KOPT-K1 (cell line): Measurements from ENCODE around the gene HNRNPA1.
"Not testable (repeated sequence)": the region's sequence is repeated elsewhere in the genome, so short reads cannot be mapped to it uniquely, and the experiment has no call there.

Source experiments
- H3K27ac ChIP-seq: fragments of 200-600 bp; sonication (generic); 2 replicates; pipeline ENCODE4 v1.5.1; 2016; ENCODE audit warnings: antibody characterized with exemption, mild to moderate bottlenecking, low read depth, low read length; ENCODE audit not compliant: poor library complexity, severe bottlenecking
- H3K36me3 ChIP-seq: fragments of 200-600 bp; sonication (generic); 2 replicates; pipeline ENCODE4 v1.5.1; 2017; ENCODE audit warnings: antibody characterized with exemption, mild to moderate bottlenecking, low read length, moderate library complexity; ENCODE audit not compliant: insufficient read depth
- H3K9me3 ChIP-seq: fragments of 200-600 bp; sonication (generic); 2 replicates; pipeline ENCODE4 v1.5.1; 2017; ENCODE audit warnings: antibody characterized with exemption, low read length, mild to moderate bottlenecking; ENCODE audit not compliant: insufficient read depth, poor library complexity, severe bottlenecking

Gene HNRNPA1

DNA sequence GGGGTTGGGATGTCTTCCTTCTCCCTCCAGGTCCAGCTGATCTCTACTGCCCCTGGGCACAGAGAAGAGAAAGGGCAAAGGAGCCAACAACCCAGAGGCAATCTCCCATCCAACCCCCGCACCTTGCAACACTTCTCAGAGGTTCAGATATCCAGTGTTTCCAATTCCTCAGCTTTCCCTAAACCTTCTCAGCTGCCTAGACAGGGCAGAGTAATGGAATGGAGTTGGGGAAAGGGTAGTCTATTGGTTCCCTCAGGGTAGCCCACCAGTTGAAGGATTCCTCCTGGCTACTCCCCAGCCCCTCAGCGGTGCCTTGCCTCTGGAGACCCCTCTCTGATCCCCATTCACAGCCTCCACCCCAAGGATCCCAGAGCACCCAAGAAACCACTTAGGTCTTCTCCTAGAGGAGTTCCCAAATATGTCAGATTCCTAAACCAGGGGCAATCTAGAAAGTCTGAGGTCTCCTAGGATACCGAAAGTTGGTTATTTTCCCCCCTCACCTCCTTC, 19.8 kb downstream of the HNRNPA1 start:
- Histone ChIP-seq H3K27ac (peak overlapping the region; percentile 57), H3K36me3 (no peaks in the 10 kb centered on the region), H3K9me3 (no peaks in the 10 kb centered on the region)

- Histone ChIP-seq H3K9me3 (no peaks in the 10 kb centered on the region), H3K36me3 (no peaks in the 10 kb centered on the region), H3K27ac (peak within 1 kb of the TSS; percentile 57)
Observed at GRCh38 chr12:54300732-54301427, 20.4 kb downstream of the HNRNPA1 start, which contains the start of gene NFE2. TSS of gene NFE2 (minus strand) at chr12:54301015. CDS start at chr12:54295248, 5,767 bp downstream.

DNA sequence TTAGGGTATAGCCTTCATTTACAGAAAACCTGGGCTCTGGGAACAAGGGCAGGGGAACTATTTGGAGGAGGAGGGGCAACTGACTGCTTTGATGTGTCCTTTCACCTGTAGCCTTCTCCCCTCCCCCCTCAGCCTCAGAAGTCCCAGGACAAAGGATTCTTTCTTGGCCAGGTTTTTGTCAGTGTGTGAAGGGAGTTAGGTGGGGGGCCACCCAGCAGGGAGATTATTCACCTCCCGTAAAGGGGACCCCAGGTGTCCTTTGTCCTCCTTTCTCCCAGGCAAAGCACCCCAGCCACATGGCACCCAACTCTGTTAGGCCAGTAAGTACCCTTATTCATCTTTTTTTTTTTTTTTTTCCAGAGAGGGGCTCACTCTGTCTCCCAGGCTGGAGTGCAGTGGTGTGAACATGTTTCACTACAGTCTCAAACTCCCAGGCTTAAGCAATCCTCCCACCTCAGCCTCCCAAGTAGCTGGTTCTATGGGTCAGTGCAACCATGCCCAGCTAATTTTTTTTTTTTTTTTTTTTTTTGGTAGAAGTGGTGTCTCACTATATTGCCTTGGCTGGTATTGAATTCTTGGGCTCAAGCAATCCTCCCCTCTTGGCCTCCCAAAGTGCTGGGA, 21.0 kb downstream of the HNRNPA1 start:
- peak overlapping the region; percentile 57 for H3K27ac ChIP-seq
- H3K9me3 ChIP-seq: no peaks in the 10 kb centered on the region
- H3K36me3 ChIP-seq: no peaks in the 10 kb centered on the region

GRCh38 chr12:54303640-54304039, 23.1 kb downstream of the HNRNPA1 start:
- no peaks in the 10 kb centered on the region for H3K9me3 ChIP-seq
- peak overlapping the region; percentile 86 for H3K27ac ChIP-seq
- no peaks in the 10 kb centered on the region for H3K36me3 ChIP-seq

- Histone ChIP-seq H3K36me3 (no peaks in the 10 kb centered on the region), H3K27ac (peak overlapping the region; percentile 86), H3K9me3 (no peaks in the 10 kb centered on the region)
Observed at GRCh38 chr12:54304187-54304810, 23.8 kb downstream of the HNRNPA1 start.

DNA sequence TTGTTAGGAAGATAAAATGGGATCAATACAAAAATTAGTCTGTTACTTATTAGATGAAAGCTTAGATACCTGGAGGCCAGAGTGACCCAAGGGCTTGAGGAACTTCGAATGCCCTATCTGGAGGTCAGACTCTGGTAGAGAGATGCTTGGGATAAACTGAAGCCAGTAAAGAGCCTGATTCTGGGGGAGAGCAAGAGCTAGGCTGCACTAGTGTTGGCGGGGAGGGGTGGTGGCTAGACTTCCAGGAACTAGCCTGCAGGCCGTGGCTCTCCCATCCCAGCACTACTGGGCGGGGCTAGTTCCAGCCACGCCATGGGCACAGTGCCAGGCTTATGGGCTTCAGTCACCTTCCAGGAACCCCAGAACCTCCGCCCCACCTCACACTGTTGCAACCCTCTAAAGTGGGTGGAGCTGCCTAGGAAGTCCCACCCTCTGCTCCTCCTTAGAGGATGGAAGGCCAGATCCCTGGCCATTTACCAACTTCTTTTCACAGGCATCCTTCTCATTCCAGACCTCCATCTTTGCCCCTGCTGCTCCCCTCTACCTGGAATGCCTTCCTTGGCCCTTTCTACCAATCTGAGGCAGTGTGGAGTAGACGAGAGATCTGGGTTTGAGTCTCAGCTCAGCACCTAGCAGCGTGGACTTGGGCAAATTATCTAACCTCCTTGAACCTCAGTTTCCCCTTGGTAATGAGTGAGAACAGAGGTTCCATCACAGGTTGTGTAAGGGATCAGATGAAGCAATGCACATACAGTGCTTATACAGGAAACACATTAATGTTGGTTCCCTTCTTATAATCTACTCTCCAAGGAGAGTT, 26.6 kb downstream of the HNRNPA1 start:
- peak overlapping the region; percentile 60 for H3K27ac ChIP-seq

GRCh38 chr12:54311051-54311450, 30.5 kb downstream of the HNRNPA1 start:
- H3K9me3 ChIP-seq: no peaks in the 10 kb centered on the region
- H3K27ac ChIP-seq: no peak overlapping the region
- no peaks in the 10 kb centered on the region for H3K36me3 ChIP-seq

More for the DNA sequence above, 26.6 kb downstream of the HNRNPA1 start:
- no peaks in the 10 kb centered on the region for H3K36me3 ChIP-seq
- no peaks in the 10 kb centered on the region for H3K9me3 ChIP-seq

- not testable (repeated sequence) for H3K9me3 ChIP-seq, H3K27ac ChIP-seq, H3K36me3 ChIP-seq
Observed at GRCh38 chr12:54312309-54312708, 31.8 kb downstream of the HNRNPA1 start.

DNA sequence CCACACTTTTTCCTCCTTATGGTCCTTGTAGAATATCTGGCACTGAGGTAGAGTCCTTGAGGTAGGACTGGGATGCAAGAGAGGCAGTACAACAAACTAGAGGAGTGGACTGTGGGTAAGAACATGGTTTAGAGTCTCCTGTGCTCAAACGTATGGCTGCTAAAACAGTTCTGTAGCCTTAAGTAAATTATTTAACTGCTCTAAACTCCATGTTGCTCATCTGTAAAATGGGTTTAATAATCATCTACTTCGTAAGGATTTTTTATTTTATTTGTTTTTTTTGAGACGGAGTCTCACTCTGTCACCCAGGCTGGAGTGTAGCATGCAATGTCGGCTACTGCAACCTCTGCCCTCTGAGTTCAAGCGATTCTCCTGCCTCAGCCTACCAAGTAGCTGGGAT, 40.8 kb downstream of the HNRNPA1 start:
- Histone ChIP-seq H3K36me3 (no peaks in the 10 kb centered on the region), H3K9me3 (no peaks in the 10 kb centered on the region), H3K27ac (no peak overlapping the region)

- Histone ChIP-seq H3K27ac (peak within 1 kb of the TSS; percentile 67), H3K36me3 (peaks cover 14% of the 10 kb centered on the region), H3K9me3 (no peaks in the 10 kb centered on the region)
Observed at GRCh38 chr12:54324617-54325441, 44.3 kb downstream of the HNRNPA1 start, which contains the start of gene COPZ1. TSS of gene COPZ1 (plus strand) at chr12:54325131. CDS start at chr12:54325164, 33 bp downstream.

DNA sequence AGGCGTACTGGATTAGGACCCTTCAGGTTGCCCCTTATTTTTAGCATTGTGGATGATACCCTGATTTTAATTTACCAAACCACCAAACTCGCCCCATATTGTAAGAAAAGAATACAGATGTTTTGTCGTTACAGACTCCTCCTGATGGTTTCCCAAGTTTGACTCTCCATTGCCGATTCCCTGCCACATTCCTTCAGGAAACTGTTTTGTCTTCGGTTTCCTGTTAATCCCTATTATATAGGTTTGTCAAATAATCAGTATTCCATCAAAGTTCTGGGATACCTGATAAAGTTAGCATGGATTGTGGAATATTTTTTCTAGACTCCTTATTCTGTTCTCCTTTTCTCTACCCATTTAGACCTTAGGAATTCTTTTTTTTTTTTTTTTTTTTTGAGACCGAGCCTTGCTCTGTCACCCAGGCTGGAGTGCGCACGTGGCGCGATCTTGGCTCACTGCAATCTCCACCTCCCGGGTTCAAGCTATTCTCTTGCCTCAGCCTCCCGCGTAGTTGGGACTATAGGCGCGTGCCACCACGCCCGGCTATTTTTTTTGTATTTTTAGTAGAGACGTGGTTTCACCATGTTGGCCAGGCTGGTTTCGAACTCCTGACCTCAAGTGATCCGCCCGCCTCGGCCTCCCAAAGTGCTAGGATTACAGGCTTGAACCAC, 45.0 kb downstream of the HNRNPA1 start:
- H3K27ac ChIP-seq: peak overlapping the region; percentile 60
- not testable (repeated sequence) for H3K9me3 ChIP-seq
- H3K36me3 ChIP-seq: peaks cover 20% of the 10 kb centered on the region

DNA sequence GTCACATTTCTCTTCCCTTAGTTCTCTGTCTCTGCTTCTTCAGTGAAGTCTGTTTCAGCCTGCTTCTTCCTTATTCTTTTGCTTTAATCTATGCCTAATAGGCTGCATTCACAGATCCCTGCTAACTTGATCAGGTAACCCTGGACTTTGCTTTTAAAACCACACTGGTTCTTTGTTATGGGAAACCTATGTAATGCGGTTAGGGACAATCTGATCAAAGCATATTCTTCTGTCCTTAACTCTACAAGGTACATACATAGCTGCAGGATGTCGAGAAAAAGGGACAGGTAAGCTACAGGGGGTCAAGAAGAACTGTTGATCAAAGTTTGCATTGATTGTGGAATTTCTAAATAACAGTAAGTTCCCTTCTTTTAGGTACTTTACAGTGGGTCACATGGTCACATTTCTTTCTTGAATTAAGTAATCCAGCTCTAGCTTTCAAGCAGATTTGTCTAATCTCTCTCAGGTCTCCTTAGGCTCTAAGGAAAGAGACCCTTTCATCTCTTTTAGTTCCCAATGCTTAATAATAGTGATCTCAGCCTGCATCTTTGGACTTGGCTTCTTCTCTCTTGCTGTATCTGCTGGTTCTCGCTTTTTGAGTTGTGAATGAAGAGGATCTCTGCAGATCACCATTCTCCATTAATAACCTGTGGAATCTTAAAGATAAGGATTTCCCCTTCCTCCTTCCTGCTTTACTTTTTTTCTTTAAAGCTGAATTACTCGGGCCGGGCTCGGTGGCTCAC, 48.2 kb downstream of the HNRNPA1 start:
- peaks cover 30% of the 10 kb centered on the region for H3K36me3 ChIP-seq
- no peaks in the 10 kb centered on the region for H3K9me3 ChIP-seq
- H3K27ac ChIP-seq: no peak overlapping the region

- Histone ChIP-seq H3K36me3 (peaks cover 30% of the 10 kb centered on the region), H3K9me3 (no peaks in the 10 kb centered on the region), H3K27ac (no peak overlapping the region)
Observed at GRCh38 chr12:54329759-54330158, 49.2 kb downstream of the HNRNPA1 start.
